ENCODE data around the gene HOXB3.

DNA sequence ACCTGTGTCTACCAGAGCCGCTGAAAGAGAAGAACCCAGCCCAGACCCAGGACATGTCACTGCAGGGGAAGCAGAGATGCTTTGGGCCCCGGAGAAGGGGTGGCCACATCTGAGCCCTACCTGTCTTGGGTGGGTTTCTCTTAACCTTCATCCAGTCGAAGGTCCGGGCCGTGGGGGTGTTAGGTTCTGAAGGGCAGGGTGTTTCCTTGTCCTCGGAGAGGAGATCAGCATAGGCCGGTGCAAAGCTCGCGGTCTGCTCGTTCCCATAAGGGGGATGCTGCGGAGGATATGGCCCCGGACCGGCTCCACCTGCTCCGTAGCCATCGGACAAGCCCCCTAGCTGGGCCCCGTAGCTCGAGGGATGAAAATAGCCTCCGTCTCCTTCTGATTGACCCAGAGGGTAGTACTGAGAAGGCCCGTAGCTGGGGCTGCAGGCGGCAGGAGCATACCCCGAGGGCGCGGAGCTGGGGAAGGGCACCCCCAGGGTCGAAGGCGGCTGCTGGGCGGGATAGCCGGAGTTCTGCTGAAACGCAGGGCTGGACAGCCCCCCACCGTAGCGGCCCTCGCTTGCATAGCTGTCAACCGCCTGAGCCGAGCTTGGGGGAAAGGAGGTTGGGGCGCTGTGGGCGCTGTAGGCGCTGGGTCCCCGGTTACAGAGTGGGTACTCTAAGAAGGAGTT lies 59.7 kb downstream of the HOXB3 start:
- TF ChIP-seq CTCF (IDR thresholded peaks at IDR 0.05) (no peak), POLR2AphosphoS5 (IDR thresholded peaks at IDR 0.05) (no peak), POLR2A (IDR thresholded peaks at IDR 0.05) (no peak)

Data from transverse colon (tissue), 4 donors.